ENCODE measurements around the gene BMP8A.

The BMP8A gene

DNA sequence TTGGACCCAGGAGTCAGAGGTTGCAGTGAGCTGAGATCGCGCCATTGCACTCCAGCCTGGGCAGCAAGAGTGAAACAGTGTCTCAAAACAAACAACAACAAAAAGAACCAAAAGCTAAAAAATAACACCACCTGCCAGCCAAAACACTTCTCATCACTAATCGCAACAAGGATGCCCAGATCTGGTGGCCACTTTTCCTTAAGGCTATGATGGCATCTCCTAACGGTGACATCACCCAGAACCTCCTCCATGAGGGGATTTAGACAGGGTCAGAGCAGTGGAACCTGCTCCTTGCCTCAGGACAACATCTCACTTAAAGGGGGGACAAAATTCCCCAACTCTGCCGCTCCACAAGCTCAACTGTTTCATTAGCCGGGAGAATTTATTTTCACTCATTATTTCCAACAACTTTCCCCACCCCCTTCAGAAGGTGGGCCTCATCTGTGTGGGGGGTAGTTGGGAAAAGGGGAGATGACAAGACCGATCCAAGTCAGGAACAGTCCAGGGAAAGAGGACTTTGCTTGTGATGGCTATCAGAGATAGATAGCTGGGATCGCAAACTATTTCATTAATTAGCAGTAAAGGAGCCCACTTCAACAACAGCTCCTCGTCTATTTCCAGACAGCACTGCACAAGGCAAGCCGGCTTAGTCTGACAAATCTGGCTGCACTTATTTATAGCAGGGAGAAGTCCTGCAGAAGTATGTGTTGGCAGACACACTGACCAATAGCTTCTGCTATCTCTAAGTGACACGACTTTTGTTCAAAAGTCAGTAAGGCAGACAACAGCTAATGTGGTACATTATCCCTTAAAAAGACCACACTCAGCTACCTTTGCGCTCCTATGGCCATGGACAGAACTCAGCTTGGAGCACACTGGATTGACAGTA lies 82.5 kb downstream of the BMP8A start:
- DNase-seq, result no peak

DNA sequence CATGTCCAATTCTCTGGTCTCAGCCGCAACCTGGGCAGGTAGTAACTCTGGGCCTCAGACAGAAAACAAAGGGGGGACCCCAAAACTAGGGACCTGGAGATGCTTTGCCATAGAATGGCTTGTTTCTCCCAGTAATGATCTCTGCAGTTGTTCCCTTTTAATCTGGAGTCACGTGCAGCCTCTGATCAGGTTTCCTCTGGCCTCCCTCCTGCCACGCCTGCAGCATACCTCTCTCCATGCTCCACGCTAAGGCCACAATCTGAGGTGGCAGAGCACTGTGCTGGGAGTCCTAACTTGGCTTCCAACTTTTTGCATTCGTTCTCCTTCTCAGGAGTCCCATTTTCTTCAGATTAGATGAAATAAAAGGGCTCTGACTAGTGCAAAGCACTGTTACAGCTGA lies 83.2 kb downstream of the BMP8A start:
- DNase-seq, result no peak

Data from activated CD8-positive, alpha-beta memory T cell treated with anti-CD3 and anti-CD28 coated beads, Interleukin-2, amount 50 U/mL, for 48 hours (primary cell).